ENCODE data around the gene RAB33B. TPM values are rescaled to one million over a fixed set of nuclear protein-coding genes. Genes with fewer than 3 reads are reported as not detected.
A peak's percentile ranks its signal among the peaks of the same experiment; 100 is the strongest.

RAB33B gene
- total and polyA plus RNA-seq, 4 experiments from 2014 or later: 9.4 to 16.6 (median 13.3) TPM

DNA sequence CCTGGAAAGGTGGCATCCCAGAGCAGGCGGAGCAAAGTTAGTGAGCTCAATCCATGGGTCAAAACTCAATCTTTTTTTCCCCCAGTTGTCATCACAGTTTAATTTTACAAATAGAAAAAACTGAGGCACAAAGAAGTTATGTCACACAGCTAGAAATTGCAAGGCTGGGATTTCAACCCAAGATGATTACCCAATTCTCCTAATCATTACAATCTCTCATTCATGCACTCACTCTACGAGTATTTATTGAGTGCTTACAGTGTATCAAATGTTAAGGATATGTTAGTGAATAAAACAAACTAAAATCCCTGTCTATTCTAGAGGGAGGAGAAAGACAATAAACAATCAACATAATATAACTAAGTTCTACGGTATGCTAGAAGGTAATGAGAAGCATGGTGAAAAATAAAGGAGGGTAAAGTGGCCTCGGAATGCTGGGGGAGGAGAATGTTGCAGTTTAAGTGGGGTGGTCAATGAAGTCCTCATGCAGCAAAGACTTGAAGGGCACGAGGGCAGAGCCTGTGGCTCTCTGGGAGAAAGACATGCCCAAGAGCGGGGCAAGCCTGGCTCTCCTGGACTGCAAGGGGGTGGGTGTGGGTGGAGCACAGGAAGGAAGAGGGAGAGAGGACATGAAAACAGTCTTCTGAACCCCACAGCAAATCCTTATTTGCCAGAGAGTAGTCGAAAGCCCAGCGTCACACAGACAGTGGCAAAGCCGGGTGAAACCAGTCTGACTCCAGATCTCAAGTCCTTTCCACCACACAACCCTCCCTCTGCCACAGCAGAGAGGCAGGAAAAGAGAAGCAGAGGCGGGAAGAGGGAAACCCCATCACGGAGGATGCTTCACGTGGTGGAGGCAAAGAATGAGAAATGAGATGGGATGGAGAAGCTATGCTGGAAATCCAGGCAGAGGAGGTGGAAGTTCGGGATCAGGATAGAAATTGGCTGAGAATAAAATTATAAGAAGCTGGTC is 48.3 kb downstream of the RAB33B start:
- peak overlapping the region in 1 of 7 donors; percentile 43 for H3K27ac Mint-ChIP-seq
- ChIA-PET POLR2A (ENCODE audit: partially characterized antibody) (interaction anchor here (0.6 kb wide), 1 partner anchor 1255 kb away, joined by 5 read pairs; no protein-coding TSS in a partner anchor), CTCF (ENCODE audit: partially characterized antibody) (interaction anchor here (0.6 to 2.0 kb wide), 5 partner anchors 10 to 156 kb away, joined by 3 to 4 read pairs (median 3); no protein-coding TSS in a partner anchor)
- H3K4me3 Mint-ChIP-seq: no peak overlapping the region
- H3K36me3 Mint-ChIP-seq: peaks cover 12 to 38% of the 10 kb centered on the region in 2 donors
- Histone ChIP-seq H3K4me3 (ENCODE audit: low read length in 2 of 2) (no peak overlapping the region), H3K27ac (ENCODE audit: low read depth, low read length) (no peak overlapping the region), H3K27me3 (ENCODE audit: insufficient read depth, low read length) (no peaks in the 10 kb centered on the region), H3K4me1 (ENCODE audit: insufficient read depth, low read length) (no peaks in the 10 kb centered on the region), H3K36me3 (ENCODE audit: insufficient read depth, low read length) (no peaks in the 10 kb centered on the region), H3K9me3 (ENCODE audit: control insufficient read depth in 1 of 2, low read length in 2 of 2) (no peaks in the 10 kb centered on the region)
- intact Hi-C loops (cut with micrococcal nuclease): no loop called here
- no peaks in the 10 kb centered on the region for H3K27me3 Mint-ChIP-seq
- H3K9me3 Mint-ChIP-seq: peaks cover 0 to 4% (median under 1%) of the 10 kb centered on the region in 8 donors
- peak in 1 of 5 donors; percentile 31 for DNase-seq
- peaks cover 0 to 6% (median under 1%) of the 10 kb centered on the region in 4 donors for H3K4me1 Mint-ChIP-seq

- peaks cover 1% of the 10 kb centered on the region for H3K36me3 ChIP-seq (ENCODE audit: insufficient read depth, low read length)
- no peak for DNase-seq
Measured at GRCh38 chr4:139503622-139504166, 49.8 kb downstream of the RAB33B start.

DNA sequence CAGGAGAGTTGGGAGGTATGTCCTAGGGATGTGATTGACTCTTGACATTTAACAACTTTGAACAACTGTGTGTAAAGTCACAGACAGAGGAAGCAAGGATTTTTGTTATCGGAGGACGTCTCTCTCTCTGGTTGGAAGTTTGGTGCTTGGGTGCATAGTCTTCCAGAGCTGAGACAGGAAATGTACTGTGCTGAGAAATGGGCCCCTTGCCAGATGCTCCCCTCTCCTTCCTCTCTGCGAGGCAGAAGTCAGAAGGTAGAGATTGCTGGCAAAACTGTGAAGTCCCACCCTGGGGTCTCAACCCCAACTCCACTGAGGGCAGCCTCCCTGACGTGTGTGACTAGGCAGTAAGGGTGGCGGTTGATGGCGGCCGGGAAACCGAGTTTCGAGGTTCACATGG is 52.9 kb downstream of the RAB33B start:
- H3K27ac Mint-ChIP-seq: peak overlapping the region in 1 of 7 donors; percentile 16
- ChIA-PET POLR2A (ENCODE audit: partially characterized antibody) (no interaction called here), CTCF (ENCODE audit: partially characterized antibody) (no interaction called here)
- no peaks in the 10 kb centered on the region for H3K4me1 ChIP-seq (ENCODE audit: insufficient read depth, low read length)
- no peaks in the 10 kb centered on the region for H3K9me3 ChIP-seq (ENCODE audit: control insufficient read depth in 1 of 2, low read length in 2 of 2)
- intact Hi-C loops (cut with micrococcal nuclease): no loop called here
- no peak overlapping the region for H3K4me3 ChIP-seq (ENCODE audit: low read length in 2 of 2)
- peaks cover 43 to 62% of the 10 kb centered on the region in 2 donors for H3K36me3 Mint-ChIP-seq
- DNase-seq: no peak
- H3K36me3 ChIP-seq (ENCODE audit: insufficient read depth, low read length): peaks cover 15% of the 10 kb centered on the region
- no peaks in the 10 kb centered on the region for H3K27me3 ChIP-seq (ENCODE audit: insufficient read depth, low read length)
- H3K4me3 Mint-ChIP-seq: no peak overlapping the region
- no peak overlapping the region for H3K27ac ChIP-seq (ENCODE audit: low read depth, low read length)
- H3K27me3 Mint-ChIP-seq: no peaks in the 10 kb centered on the region
- peaks cover 0 to 6% (median 4%) of the 10 kb centered on the region in 4 donors for H3K4me1 Mint-ChIP-seq
- peaks cover 0 to 4% (median under 1%) of the 10 kb centered on the region in 8 donors for H3K9me3 Mint-ChIP-seq

More at GRCh38 chr4:139503622-139504166, 49.8 kb downstream of the RAB33B start:
- intact Hi-C loops (cut with micrococcal nuclease): no loop called here
- H3K9me3 Mint-ChIP-seq: peaks cover 0 to 4% (median under 1%) of the 10 kb centered on the region in 8 donors
- ChIA-PET CTCF (ENCODE audit: partially characterized antibody) (interaction anchor here (0.9 to 1.6 kb wide), 2 partner anchors 9 to 154 kb away, joined by 3 to 6 read pairs; no protein-coding TSS in a partner anchor), POLR2A (ENCODE audit: partially characterized antibody) (no interaction called here)
- H3K9me3 ChIP-seq (ENCODE audit: control insufficient read depth in 1 of 2, low read length in 2 of 2): no peaks in the 10 kb centered on the region
- H3K27ac ChIP-seq (ENCODE audit: low read depth, low read length): no peak overlapping the region
- peak overlapping the region in 1 of 7 donors; percentile 69 for H3K27ac Mint-ChIP-seq
- no peaks in the 10 kb centered on the region for H3K27me3 ChIP-seq (ENCODE audit: insufficient read depth, low read length)
- H3K36me3 Mint-ChIP-seq: peaks cover 17 to 45% of the 10 kb centered on the region in 2 donors
- H3K4me3 Mint-ChIP-seq: no peak overlapping the region
- H3K27me3 Mint-ChIP-seq: no peaks in the 10 kb centered on the region
- H3K4me1 Mint-ChIP-seq: peaks cover 0 to 6% (median 1%) of the 10 kb centered on the region in 4 donors
- H3K4me3 ChIP-seq (ENCODE audit: low read length in 2 of 2): no peak overlapping the region
- H3K4me1 ChIP-seq (ENCODE audit: insufficient read depth, low read length): no peaks in the 10 kb centered on the region

GRCh38 chr4:139508581-139509237 is 54.8 kb downstream of the RAB33B start:
- H3K27ac Mint-ChIP-seq: peak overlapping the region in 4 of 7 donors; percentile 9 to 62 (median 26)
- H3K27me3 Mint-ChIP-seq: no peaks in the 10 kb centered on the region
- H3K27me3 ChIP-seq (ENCODE audit: insufficient read depth, low read length): no peaks in the 10 kb centered on the region
- peaks cover 0 to 3% (median under 1%) of the 10 kb centered on the region in 8 donors for H3K9me3 Mint-ChIP-seq
- peaks cover 15% of the 10 kb centered on the region for H3K36me3 ChIP-seq (ENCODE audit: insufficient read depth, low read length)
- DNase-seq: no peak
- intact Hi-C loops (cut with micrococcal nuclease): no loop called here
- H3K36me3 Mint-ChIP-seq: peaks cover 48 to 55% of the 10 kb centered on the region in 2 donors
- no peaks in the 10 kb centered on the region for H3K9me3 ChIP-seq (ENCODE audit: control insufficient read depth in 1 of 2, low read length in 2 of 2)
- ChIA-PET CTCF (ENCODE audit: partially characterized antibody) (interaction anchor here (0.7 to 2.1 kb wide), 6 partner anchors 11 to 479 kb away, joined by 3 to 6 read pairs (median 4); no protein-coding TSS in a partner anchor), POLR2A (ENCODE audit: partially characterized antibody) (no interaction called here)
- H3K4me3 ChIP-seq (ENCODE audit: low read length in 2 of 2): no peak overlapping the region
- H3K4me3 Mint-ChIP-seq: no peak overlapping the region
- H3K4me1 Mint-ChIP-seq: peaks cover 0 to 5% (median 3%) of the 10 kb centered on the region in 4 donors
- H3K27ac ChIP-seq (ENCODE audit: low read depth, low read length): no peak overlapping the region
- no peaks in the 10 kb centered on the region for H3K4me1 ChIP-seq (ENCODE audit: insufficient read depth, low read length)

DNA sequence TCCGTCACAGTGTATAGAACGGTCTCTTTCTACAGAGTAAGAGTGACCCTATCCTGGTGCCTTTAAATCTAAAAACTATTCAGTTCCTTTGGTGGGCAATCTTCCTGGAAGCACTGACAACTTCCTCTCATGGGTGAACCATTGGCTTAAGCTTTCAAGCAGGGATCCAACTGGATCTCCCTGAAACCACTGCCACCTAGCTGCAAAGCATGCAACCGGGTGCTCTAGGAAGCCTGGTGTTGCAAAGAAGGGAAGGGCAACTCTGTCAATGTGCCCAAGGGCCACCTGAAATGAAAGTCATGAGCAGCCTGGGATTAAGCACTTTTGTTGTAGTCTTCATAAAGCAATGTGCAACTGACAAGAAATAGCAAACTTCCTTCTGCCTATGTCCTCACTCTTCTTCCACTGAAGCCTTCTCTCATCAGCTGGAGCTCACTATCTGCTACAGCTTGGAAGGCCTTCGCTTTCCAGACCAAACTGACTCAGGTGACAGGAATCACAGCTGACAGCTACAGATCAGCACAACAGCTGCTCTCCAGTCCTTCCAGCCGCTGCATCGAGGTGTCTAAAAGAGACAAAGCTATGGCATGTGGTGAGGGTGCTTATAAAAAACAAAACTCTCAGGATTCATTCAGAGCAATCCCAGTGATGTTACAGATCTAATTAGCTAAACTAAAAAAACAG is 55.9 kb downstream of the RAB33B start:
- H3K27ac Mint-ChIP-seq: peak overlapping the region in 1 of 7 donors; percentile 37
- H3K4me3 Mint-ChIP-seq: no peak overlapping the region
- peaks cover 0 to 5% (median 3%) of the 10 kb centered on the region in 4 donors for H3K4me1 Mint-ChIP-seq
- ChIA-PET CTCF (ENCODE audit: partially characterized antibody) (interaction anchor here (0.7 to 2.1 kb wide), 7 partner anchors 9 to 480 kb away, joined by 3 to 6 read pairs (median 4); no protein-coding TSS in a partner anchor), POLR2A (ENCODE audit: partially characterized antibody) (no interaction called here)
- H3K27ac ChIP-seq (ENCODE audit: low read depth, low read length): no peak overlapping the region
- no peaks in the 10 kb centered on the region for H3K27me3 ChIP-seq (ENCODE audit: insufficient read depth, low read length)
- H3K36me3 ChIP-seq (ENCODE audit: insufficient read depth, low read length): peaks cover 15% of the 10 kb centered on the region
- peaks cover 49 to 52% of the 10 kb centered on the region in 2 donors for H3K36me3 Mint-ChIP-seq
- intact Hi-C loops (cut with micrococcal nuclease): no loop called here
- no peaks in the 10 kb centered on the region for H3K27me3 Mint-ChIP-seq
- no peaks in the 10 kb centered on the region for H3K9me3 ChIP-seq (ENCODE audit: control insufficient read depth in 1 of 2, low read length in 2 of 2)
- H3K4me3 ChIP-seq (ENCODE audit: low read length in 2 of 2): no peak overlapping the region
- DNase-seq: no peak
- H3K9me3 Mint-ChIP-seq: no peaks in the 10 kb centered on the region
- H3K4me1 ChIP-seq (ENCODE audit: insufficient read depth, low read length): no peaks in the 10 kb centered on the region

GRCh38 chr4:139511320-139511719 is 57.4 kb downstream of the RAB33B start:
- POLR2A ChIA-PET (ENCODE audit: partially characterized antibody): no interaction called here
- Mint-ChIP-seq H3K4me1 (peaks cover 0 to 5% (median 3%) of the 10 kb centered on the region in 4 donors), H3K4me3 (no peak overlapping the region), H3K27me3 (no peaks in the 10 kb centered on the region), H3K36me3 (peaks cover 48 to 61% of the 10 kb centered on the region in 2 donors), H3K9me3 (no peaks in the 10 kb centered on the region), H3K27ac (peak overlapping the region in 2 of 7 donors; percentile 29 to 57)
- Histone ChIP-seq H3K9me3 (ENCODE audit: control insufficient read depth in 1 of 2, low read length in 2 of 2) (no peaks in the 10 kb centered on the region), H3K27ac (ENCODE audit: low read depth, low read length) (no peak overlapping the region), H3K36me3 (ENCODE audit: insufficient read depth, low read length) (peaks cover 15% of the 10 kb centered on the region), H3K27me3 (ENCODE audit: insufficient read depth, low read length) (no peaks in the 10 kb centered on the region), H3K4me3 (ENCODE audit: low read length in 2 of 2) (no peak overlapping the region), H3K4me1 (ENCODE audit: insufficient read depth, low read length) (no peaks in the 10 kb centered on the region)
- CTCF ChIA-PET (ENCODE audit: partially characterized antibody): interaction anchor here (1.0 kb wide), 1 partner anchor 146 kb away, joined by 3 read pairs; no protein-coding TSS in a partner anchor
- intact Hi-C loops (cut with micrococcal nuclease): no loop called here
- DNase-seq: peak in 2 of 5 donors; percentile 10 to 25

Data from CD4-positive, alpha-beta memory T cell (primary cell).